Loucy (cell line): ENCODE measurements around the gene CFAP73.

Experiments used
- H2AFZ ChIP-seq: fragments of 200-600 bp; sonication (generic); 2 replicates; pipeline ENCODE4 v1.6.0; 2016; ENCODE audit warnings: antibody characterized with exemption, mild to moderate bottlenecking, low read length, moderate library complexity
- H3F3A ChIP-seq: fragments of 200-600 bp; 2 replicates; pipeline ENCODE4 v1.6.0; 2016; ENCODE audit warnings: antibody characterized with exemption, low read depth, mild to moderate bottlenecking
- H3K27me3 ChIP-seq: fragments of 200-600 bp; sonication (generic); 2 replicates; pipeline ENCODE4 v1.6.1; 2014; ENCODE audit warnings: low read length, mild to moderate bottlenecking; ENCODE audit not compliant: insufficient read depth, poor library complexity, severe bottlenecking
- H3K36me3 ChIP-seq: fragments of 200-600 bp; sonication (generic); 2 replicates; pipeline ENCODE4 v1.6.1; 2016; ENCODE audit warnings: low read length; ENCODE audit not compliant: insufficient read depth
- H3K4me1 ChIP-seq: fragments of 200-600 bp; sonication (generic); 2 replicates; pipeline ENCODE4 v1.5.1; 2014; ENCODE audit warnings: low read length, mild to moderate bottlenecking; ENCODE audit not compliant: insufficient read depth, poor library complexity, severe bottlenecking
- H3K4me2 ChIP-seq: fragments of 200-600 bp; sonication (generic); 2 replicates; pipeline ENCODE4 v1.6.0; 2014; ENCODE audit warnings: antibody characterized with exemption, low read length, low read depth, mild to moderate bottlenecking; ENCODE audit not compliant: poor library complexity, severe bottlenecking
- H3K4me3 ChIP-seq: fragments of 200-600 bp; sonication (generic); 2 replicates; pipeline ENCODE4 v1.5.1; 2014; ENCODE audit warnings: low read length, mild to moderate bottlenecking, mixed read lengths; ENCODE audit not compliant: poor library complexity, severe bottlenecking
- H3K79me2 ChIP-seq: fragments of 200-600 bp; sonication (generic); 2 replicates; pipeline ENCODE4 v1.6.1; 2014; ENCODE audit warnings: low read length; ENCODE audit not compliant: insufficient read depth
- H3K9ac ChIP-seq: fragments of 200-600 bp; sonication (generic); 2 replicates; pipeline ENCODE4 v1.6.0; 2014; ENCODE audit warnings: mild to moderate bottlenecking, low read depth, low read length, moderate library complexity; ENCODE audit not compliant: poor library complexity, severe bottlenecking
- H3K9me2 ChIP-seq: fragments of 200-600 bp; sonication (generic); replicated peaks from 2 replicates; pipeline ENCODE4 v1.6.1; 2016; ENCODE audit warnings: low read depth, low read length, mixed read lengths
- H3K9me3 ChIP-seq: fragments of 200-600 bp; sonication (generic); 2 replicates; pipeline ENCODE4 v1.6.1; 2014; ENCODE audit warnings: mild to moderate bottlenecking, antibody characterized with exemption, low read length, low read depth; ENCODE audit not compliant: insufficient read depth
- H4K20me1 ChIP-seq: fragments of 200-600 bp; sonication (generic); 2 replicates; pipeline ENCODE4 v1.6.0; 2014; ENCODE audit warnings: antibody characterized with exemption, low read length, mild to moderate bottlenecking; ENCODE audit not compliant: insufficient read depth, poor library complexity, severe bottlenecking
- CTCF ChIP-seq: fragments of 200-600 bp; sonication (generic); conservative IDR thresholded peaks from 2 replicates; pipeline ENCODE4 v1.5.1; 2014; ENCODE audit warnings: mild to moderate bottlenecking, antibody characterized with exemption, low read length
- EZH2phosphoT487 ChIP-seq: fragments of 200-600 bp; IDR thresholded peaks from 2 replicates; pipeline ENCODE4 v1.6.1; 2018; ENCODE audit warnings: antibody characterized with exemption, mild to moderate bottlenecking, moderate library complexity, borderline replicate concordance

The CFAP73 gene

GRCh38 chr12:113190761-113191160, 41.2 kb downstream of the CFAP73 start:
- H3K9me3 ChIP-seq = no peaks in the 10 kb centered on the region
- peaks cover 18% of the 10 kb centered on the region for H4K20me1 ChIP-seq

GRCh38 chr12:113191227-113191626, 41.7 kb downstream of the CFAP73 start:
- no peak overlapping the region for H3K4me2 ChIP-seq
- H3K27me3 ChIP-seq = no peaks in the 10 kb centered on the region
- H3K9ac ChIP-seq = no peak overlapping the region
- no peak overlapping the region for H3K4me3 ChIP-seq
- TF ChIP-seq EZH2phosphoT487 (no peak), CTCF (no peak)
- no peaks in the 10 kb centered on the region for H3K9me3 ChIP-seq
- H3K79me2 ChIP-seq = peaks cover 22% of the 10 kb centered on the region
- H3K4me1 ChIP-seq = peaks cover 23% of the 10 kb centered on the region
- no peaks in the 10 kb centered on the region for H3K9me2 ChIP-seq
- H3F3A ChIP-seq = no peaks in the 10 kb centered on the region
- H2AFZ ChIP-seq = no peak overlapping the region
- peaks cover 8% of the 10 kb centered on the region; the same call in 1 of the 2 replicates for H3K36me3 ChIP-seq
- peaks cover 13% of the 10 kb centered on the region for H4K20me1 ChIP-seq

More at GRCh38 chr12:113190761-113191160, 41.2 kb downstream of the CFAP73 start:
- Histone ChIP-seq H3K4me1 (peaks cover 27% of the 10 kb centered on the region), H3K9ac (no peak overlapping the region), H2AFZ (no peak overlapping the region), H3K9me2 (no peaks in the 10 kb centered on the region), H3K79me2 (peaks cover 26% of the 10 kb centered on the region), H3F3A (no peaks in the 10 kb centered on the region), H3K4me3 (no peak overlapping the region), H3K36me3 (peaks cover 8% of the 10 kb centered on the region; the same call in 1 of the 2 replicates), H3K27me3 (no peaks in the 10 kb centered on the region), H3K4me2 (no peak overlapping the region)
- TF ChIP-seq EZH2phosphoT487 = no peak
- no peak for TF ChIP-seq CTCF

GRCh38 chr12:113194971-113195391, 45.5 kb downstream of the CFAP73 start:
- H3K9ac ChIP-seq = no peak overlapping the region
- H4K20me1 ChIP-seq = peaks cover 3% of the 10 kb centered on the region
- no peaks in the 10 kb centered on the region for H3K27me3 ChIP-seq
- no peaks in the 10 kb centered on the region for H3K79me2 ChIP-seq
- no peak overlapping the region for H3K4me3 ChIP-seq
- TF ChIP-seq EZH2phosphoT487 (no peak), CTCF (no peak)
- H3K4me2 ChIP-seq = no peak overlapping the region
- H3K36me3 ChIP-seq = peaks cover 8% of the 10 kb centered on the region; the same call in 1 of the 2 replicates
- no peaks in the 10 kb centered on the region for H3F3A ChIP-seq
- peaks cover 11% of the 10 kb centered on the region for H3K4me1 ChIP-seq
- no peaks in the 10 kb centered on the region for H3K9me3 ChIP-seq
- no peaks in the 10 kb centered on the region for H3K9me2 ChIP-seq
- no peak overlapping the region for H2AFZ ChIP-seq
